Smooth muscle cell (in vitro differentiated cells): ENCODE measurements around the gene NR4A3. TPM values are rescaled to one million over a fixed set of nuclear protein-coding genes. Genes with fewer than 3 reads are reported as not detected.

Source experiments
- DNase-seq: peaks from one replicate; lab custom pipeline; 2025; ENCODE audit not compliant: unreplicated experiment; lab: John Stamatoyannopoulos, UW
- H2AFZ ChIP-seq: fragments of 200-600 bp; sonication (generic); 2 replicates; pipeline ENCODE4 v1.6.0; 2016; ENCODE audit warnings: antibody characterized with exemption, low read depth, mild to moderate bottlenecking
- H3F3A ChIP-seq: fragments of 200-600 bp; sonication (generic); 2 replicates; pipeline ENCODE4 v1.6.0; 2017; ENCODE audit warnings: antibody characterized with exemption, low read depth
- H3K27ac ChIP-seq: fragments of 200-600 bp; sonication (generic); 2 replicates; pipeline ENCODE4 v1.5.1; 2016; ENCODE audit warnings: low read depth, mild to moderate bottlenecking
- H3K27me3 ChIP-seq: fragments of 200-600 bp; sonication (generic); 2 replicates; pipeline ENCODE4 v1.6.1; 2016; ENCODE audit warnings: low read depth, mild to moderate bottlenecking
- H3K36me3 ChIP-seq: fragments of 200-600 bp; sonication (generic); 2 replicates; pipeline ENCODE4 v1.5.1; 2016; ENCODE audit warnings: low read depth
- H3K4me1 ChIP-seq: fragments of 200-600 bp; sonication (generic); 2 replicates; pipeline ENCODE4 v1.5.1; 2016; ENCODE audit warnings: low read depth
- H3K4me2 ChIP-seq: fragments of 200-600 bp; sonication (generic); 2 replicates; pipeline ENCODE4 v1.6.0; 2016; ENCODE audit warnings: mild to moderate bottlenecking
- H3K4me3 ChIP-seq: fragments of 200-600 bp; sonication (generic); 2 replicates; pipeline ENCODE4 v1.5.1; 2016; ENCODE audit warnings: mild to moderate bottlenecking
- H3K79me2 ChIP-seq: fragments of 200-600 bp; sonication (generic); 2 replicates; pipeline ENCODE4 v1.6.0; 2016; ENCODE audit warnings: low read depth, mild to moderate bottlenecking
- H3K9ac ChIP-seq: fragments of 200-600 bp; sonication (generic); 2 replicates; pipeline ENCODE4 v1.6.0; 2016; ENCODE audit warnings: low read depth
- H3K9me3 ChIP-seq: fragments of 200-600 bp; sonication (generic); replicated peaks from 2 replicates; pipeline ENCODE4 v1.5.1; 2016; ENCODE audit warnings: low read depth
- H4K20me1 ChIP-seq: fragments of 200-600 bp; sonication (generic); 2 replicates; pipeline ENCODE4 v1.6.0; 2016; ENCODE audit warnings: low read depth
- WGBS: methylation state at CpG from one replicate; pipeline ENCODE4 v1.1.7; 2016; ENCODE audit warnings: low lambda C conversion rate; 5-methylcytosine and 5-hydroxymethylcytosine counted together
- polyA plus RNA-seq: library from polyadenylated mRNA; unstranded; fragments of >200 nt; fragmentation: Nextera tagmentation; extraction: Ambion mirVana; gene quantifications from 2 replicates; pipeline ENCODE4 v1.2.1, GENCODE V29; 2016
- total RNA-seq: library from RNA; depleted of rRNA; stranded (reverse); fragments of >200 nt; gene quantifications from 2 replicates; pipeline ENCODE4 v1.2.3, GENCODE V29; 2014
- TF ChIP-seq, protein P1 (sequence below): fragments of 200-600 bp; sonication (generic); IDR thresholded peaks from 2 replicates; pipeline ENCODE4 v1.5.1; 2017; ENCODE audit warnings: borderline replicate concordance, mild to moderate bottlenecking, antibody characterized with exemption; ENCODE audit not compliant: insufficient read depth, poor library complexity, severe bottlenecking

Gene NR4A3
- total and polyA plus RNA-seq, 2 experiments from 2014 or later = 7.8 to 23.5 TPM

DNA sequence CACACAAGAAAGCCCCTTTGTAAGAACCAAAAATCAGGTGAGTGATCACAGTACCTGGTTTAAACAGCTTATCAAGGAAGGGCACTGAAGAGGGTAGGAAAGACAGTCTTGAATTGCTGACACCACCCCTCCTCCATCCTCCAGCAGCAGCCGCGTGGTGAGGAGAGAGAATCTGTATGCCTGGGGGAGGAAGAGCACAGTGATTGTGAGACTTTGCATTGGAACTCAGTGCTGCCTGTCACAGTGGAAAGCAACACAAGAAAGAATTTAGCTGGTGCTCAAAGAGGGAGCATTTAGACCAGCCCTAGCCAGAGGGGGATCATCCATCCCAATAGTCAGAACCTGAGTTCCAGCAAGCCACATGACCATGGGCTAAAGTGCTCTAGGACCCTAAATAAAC is 73.1 kb downstream of the NR4A3 start:
- no peaks in the 10 kb centered on the region for H4K20me1 ChIP-seq
- no peak overlapping the region for H3K9ac ChIP-seq
- no peaks in the 10 kb centered on the region for H3K9me3 ChIP-seq
- H3K27me3 ChIP-seq = peaks cover 9% of the 10 kb centered on the region
- no peaks in the 10 kb centered on the region for H3F3A ChIP-seq
- no peak for DNase-seq
- 31% methylated on average over 2 of the region's 2 CpGs for WGBS
- no peak overlapping the region for H3K27ac ChIP-seq
- H3K4me2 ChIP-seq = no peak overlapping the region
- H2AFZ ChIP-seq = no peak overlapping the region
- H3K4me3 ChIP-seq = no peak overlapping the region
- no peaks in the 10 kb centered on the region for H3K79me2 ChIP-seq
- H3K36me3 ChIP-seq = no peaks in the 10 kb centered on the region
- TF ChIP-seq, protein P1, sequence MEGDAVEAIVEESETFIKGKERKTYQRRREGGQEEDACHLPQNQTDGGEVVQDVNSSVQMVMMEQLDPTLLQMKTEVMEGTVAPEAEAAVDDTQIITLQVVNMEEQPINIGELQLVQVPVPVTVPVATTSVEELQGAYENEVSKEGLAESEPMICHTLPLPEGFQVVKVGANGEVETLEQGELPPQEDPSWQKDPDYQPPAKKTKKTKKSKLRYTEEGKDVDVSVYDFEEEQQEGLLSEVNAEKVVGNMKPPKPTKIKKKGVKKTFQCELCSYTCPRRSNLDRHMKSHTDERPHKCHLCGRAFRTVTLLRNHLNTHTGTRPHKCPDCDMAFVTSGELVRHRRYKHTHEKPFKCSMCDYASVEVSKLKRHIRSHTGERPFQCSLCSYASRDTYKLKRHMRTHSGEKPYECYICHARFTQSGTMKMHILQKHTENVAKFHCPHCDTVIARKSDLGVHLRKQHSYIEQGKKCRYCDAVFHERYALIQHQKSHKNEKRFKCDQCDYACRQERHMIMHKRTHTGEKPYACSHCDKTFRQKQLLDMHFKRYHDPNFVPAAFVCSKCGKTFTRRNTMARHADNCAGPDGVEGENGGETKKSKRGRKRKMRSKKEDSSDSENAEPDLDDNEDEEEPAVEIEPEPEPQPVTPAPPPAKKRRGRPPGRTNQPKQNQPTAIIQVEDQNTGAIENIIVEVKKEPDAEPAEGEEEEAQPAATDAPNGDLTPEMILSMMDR = no peak
- H3K4me1 ChIP-seq = no peaks in the 10 kb centered on the region

DNA sequence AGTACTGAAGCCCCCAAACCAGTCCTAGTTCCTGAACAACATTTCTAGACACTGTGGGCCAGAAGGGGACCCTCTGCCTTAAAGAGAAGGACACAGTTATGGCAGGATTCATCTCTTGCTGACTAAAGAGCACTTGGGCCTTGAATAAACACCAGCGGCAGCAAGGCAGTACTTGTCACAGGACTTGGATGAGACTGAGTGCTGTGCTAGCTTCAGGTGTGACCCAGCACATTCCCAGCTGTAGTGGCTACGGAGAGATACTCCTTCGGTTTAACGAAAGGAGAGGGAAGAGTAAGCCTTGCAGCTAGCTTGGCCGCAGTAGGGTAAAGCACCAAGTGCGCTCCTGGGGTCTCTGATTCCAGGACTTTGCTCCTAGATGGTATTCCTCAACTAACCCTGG is 73.8 kb downstream of the NR4A3 start:
- H4K20me1 ChIP-seq = no peaks in the 10 kb centered on the region
- H3K27me3 ChIP-seq = peaks cover 9% of the 10 kb centered on the region
- no peak overlapping the region for H3K4me3 ChIP-seq
- H2AFZ ChIP-seq = no peak overlapping the region
- H3F3A ChIP-seq = no peaks in the 10 kb centered on the region
- H3K4me1 ChIP-seq = no peaks in the 10 kb centered on the region
- DNase-seq = no peak
- H3K36me3 ChIP-seq = no peaks in the 10 kb centered on the region
- TF ChIP-seq, protein P1 = no peak
- H3K9ac ChIP-seq = no peak overlapping the region
- no peak overlapping the region for H3K4me2 ChIP-seq
- WGBS = 92% methylated on average over 6 of the region's 6 CpGs
- H3K27ac ChIP-seq = no peak overlapping the region
- no peaks in the 10 kb centered on the region for H3K79me2 ChIP-seq
- H3K9me3 ChIP-seq = no peaks in the 10 kb centered on the region

DNA sequence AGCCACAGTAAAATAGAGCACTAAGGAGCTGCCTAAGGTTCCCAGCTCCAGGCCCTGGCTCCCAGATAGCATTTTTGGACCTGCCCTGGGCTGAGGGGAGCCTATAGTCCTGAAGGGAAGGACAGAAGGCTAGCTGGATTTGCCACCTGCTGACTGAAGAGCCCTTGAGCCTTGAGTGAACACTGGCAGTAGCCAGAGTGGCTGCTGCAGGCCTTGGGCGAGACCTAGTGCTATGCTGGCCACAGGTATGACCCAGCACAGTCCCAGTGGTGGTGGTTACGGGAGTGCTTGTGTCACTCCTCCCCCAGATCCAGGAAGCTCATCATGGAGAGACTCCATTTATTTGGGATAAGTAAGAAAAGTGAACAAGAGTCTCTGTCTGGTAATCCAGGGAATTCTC is 74.4 kb downstream of the NR4A3 start:
- Histone ChIP-seq H3F3A (no peaks in the 10 kb centered on the region), H3K79me2 (no peaks in the 10 kb centered on the region), H4K20me1 (no peaks in the 10 kb centered on the region), H3K4me1 (no peaks in the 10 kb centered on the region), H3K4me2 (no peak overlapping the region), H3K9me3 (no peaks in the 10 kb centered on the region), H3K9ac (no peak overlapping the region), H2AFZ (no peak overlapping the region), H3K4me3 (no peak overlapping the region), H3K36me3 (no peaks in the 10 kb centered on the region), H3K27me3 (peaks cover 9% of the 10 kb centered on the region), H3K27ac (no peak overlapping the region)
- DNase-seq = no peak
- TF ChIP-seq, protein P1 = no peak
- 91% methylated on average over 2 of the region's 2 CpGs for WGBS

DNA sequence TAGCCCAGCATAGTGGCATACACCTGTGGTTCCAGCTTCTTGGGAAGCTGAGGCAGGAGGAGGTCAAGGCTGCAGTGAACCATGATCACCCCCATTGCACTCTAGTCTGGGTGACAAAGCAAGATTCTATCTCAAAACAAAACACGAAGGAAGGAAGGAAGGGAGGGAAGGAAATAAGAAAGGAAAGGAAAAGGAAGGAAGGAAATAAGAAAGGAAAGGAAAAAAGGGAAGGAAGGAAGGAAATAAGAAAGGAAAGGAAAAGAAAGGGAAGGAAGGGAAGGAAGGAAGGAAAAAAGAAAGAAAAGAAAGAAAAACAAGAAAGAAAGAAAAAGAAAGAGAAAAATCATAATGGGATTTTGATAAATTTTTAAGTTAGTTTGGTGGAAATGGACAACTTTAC is 81.7 kb downstream of the NR4A3 start:
- Histone ChIP-seq H3K27me3 (no peaks in the 10 kb centered on the region), H3K36me3 (no peaks in the 10 kb centered on the region), H3K9me3 (no peaks in the 10 kb centered on the region), H2AFZ (no peak overlapping the region), H3K4me3 (no peak overlapping the region), H3K27ac (no peak overlapping the region), H4K20me1 (no peaks in the 10 kb centered on the region), H3K4me2 (no peak overlapping the region), H3F3A (peaks cover 3% of the 10 kb centered on the region), H3K4me1 (peaks cover 9% of the 10 kb centered on the region), H3K79me2 (peaks cover 4% of the 10 kb centered on the region), H3K9ac (no peak overlapping the region)
- WGBS = 90% methylated on average over 1 of the region's 1 CpG
- TF ChIP-seq, protein P1 = no peak
- DNase-seq = no peak
